ENCODE measurements around the gene PLK5.

PLK5 gene

DNA sequence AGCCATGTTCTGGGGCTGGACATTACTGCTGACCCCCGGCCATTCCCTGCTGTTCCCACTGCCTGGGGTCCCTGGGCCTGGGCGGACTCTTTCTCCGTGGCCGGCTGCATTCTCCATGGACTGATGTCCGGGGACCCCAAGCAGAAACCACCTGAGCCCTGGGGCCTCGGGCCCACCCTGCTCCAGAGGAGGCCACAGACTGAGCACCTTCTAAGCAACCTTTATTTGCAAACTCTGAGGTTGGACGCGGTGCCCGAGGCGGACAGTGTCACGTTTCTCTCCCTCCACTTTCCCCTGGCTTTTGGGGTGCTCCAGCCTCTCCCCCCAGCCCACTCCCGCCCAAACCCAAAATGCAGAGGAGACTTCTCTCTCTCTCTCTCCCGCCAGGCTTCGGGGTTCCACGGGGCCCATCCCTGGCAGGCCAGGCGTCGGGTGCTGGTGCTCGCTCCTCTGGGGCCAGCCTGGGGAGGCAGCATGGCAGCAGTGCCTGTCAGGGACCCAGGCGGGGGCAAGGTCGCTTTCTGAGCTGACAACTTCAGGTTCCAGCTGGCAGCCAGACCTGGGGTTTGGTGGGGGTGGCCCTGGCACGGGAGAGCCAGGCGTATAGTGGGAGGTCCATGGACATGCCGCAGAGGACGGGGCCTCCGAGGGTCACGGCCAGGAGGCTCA lies 42.5 kb upstream of the PLK5 start:
- TF ChIP-seq, protein P1, sequence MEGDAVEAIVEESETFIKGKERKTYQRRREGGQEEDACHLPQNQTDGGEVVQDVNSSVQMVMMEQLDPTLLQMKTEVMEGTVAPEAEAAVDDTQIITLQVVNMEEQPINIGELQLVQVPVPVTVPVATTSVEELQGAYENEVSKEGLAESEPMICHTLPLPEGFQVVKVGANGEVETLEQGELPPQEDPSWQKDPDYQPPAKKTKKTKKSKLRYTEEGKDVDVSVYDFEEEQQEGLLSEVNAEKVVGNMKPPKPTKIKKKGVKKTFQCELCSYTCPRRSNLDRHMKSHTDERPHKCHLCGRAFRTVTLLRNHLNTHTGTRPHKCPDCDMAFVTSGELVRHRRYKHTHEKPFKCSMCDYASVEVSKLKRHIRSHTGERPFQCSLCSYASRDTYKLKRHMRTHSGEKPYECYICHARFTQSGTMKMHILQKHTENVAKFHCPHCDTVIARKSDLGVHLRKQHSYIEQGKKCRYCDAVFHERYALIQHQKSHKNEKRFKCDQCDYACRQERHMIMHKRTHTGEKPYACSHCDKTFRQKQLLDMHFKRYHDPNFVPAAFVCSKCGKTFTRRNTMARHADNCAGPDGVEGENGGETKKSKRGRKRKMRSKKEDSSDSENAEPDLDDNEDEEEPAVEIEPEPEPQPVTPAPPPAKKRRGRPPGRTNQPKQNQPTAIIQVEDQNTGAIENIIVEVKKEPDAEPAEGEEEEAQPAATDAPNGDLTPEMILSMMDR (IDR thresholded peaks at IDR 0.05) = no peak

DNA sequence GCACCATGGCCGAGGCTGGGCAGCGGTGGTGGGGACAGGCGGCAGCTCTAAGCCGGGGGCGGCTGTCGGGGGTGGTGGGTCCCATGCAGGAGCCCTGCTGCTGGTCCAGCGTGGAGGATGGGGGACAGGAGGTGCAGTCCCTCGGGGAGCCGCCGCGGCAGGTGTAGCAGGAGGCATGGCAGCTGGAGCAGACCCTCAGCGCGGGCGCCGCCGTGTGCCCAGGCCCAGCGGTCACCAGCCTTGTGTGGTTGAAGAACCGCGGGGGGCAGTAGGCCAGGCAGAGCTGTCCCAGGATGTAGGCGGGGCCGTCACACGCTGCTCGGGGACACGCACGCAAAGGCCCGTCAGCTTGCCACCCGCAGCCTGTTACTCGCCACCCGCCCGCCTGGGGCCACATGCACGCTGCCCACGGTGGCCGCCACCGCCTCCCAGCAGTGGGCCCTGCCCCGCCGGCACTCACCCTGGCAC lies 42.0 kb upstream of the PLK5 start:
- TF ChIP-seq, protein P1 (IDR thresholded peaks at IDR 0.05) = no peak
- H3K4me1 ChIP-seq (ENCODE audit: control insufficient read depth in 1 of 2, insufficient read depth in 1 of 2, low read depth in 1 of 2, low read length in 1 of 2) = peaks cover 18 to 22% of the 10 kb centered on the region in 2 experiments
- no peaks in the 10 kb centered on the region for H3K9me3 ChIP-seq
- no peaks in the 10 kb centered on the region for H3K27me3 ChIP-seq
- no peak overlapping the region for H3K27ac ChIP-seq
- no peak overlapping the region for H3K4me3 ChIP-seq (ENCODE audit: low read depth in 1 of 2, low read length in 1 of 2)
- H3K36me3 ChIP-seq = peaks cover 6% of the 10 kb centered on the region

More for the DNA sequence above, 42.5 kb upstream of the PLK5 start:
- no peak overlapping the region for H3K27ac ChIP-seq
- H3K36me3 ChIP-seq = peaks cover 10% of the 10 kb centered on the region
- no peak overlapping the region for H3K4me3 ChIP-seq (ENCODE audit: low read depth in 1 of 2, low read length in 1 of 2)
- peaks cover 18 to 22% of the 10 kb centered on the region in 2 experiments for H3K4me1 ChIP-seq (ENCODE audit: control insufficient read depth in 1 of 2, insufficient read depth in 1 of 2, low read depth in 1 of 2, low read length in 1 of 2)
- no peaks in the 10 kb centered on the region for H3K27me3 ChIP-seq
- H3K9me3 ChIP-seq = no peaks in the 10 kb centered on the region

DNA sequence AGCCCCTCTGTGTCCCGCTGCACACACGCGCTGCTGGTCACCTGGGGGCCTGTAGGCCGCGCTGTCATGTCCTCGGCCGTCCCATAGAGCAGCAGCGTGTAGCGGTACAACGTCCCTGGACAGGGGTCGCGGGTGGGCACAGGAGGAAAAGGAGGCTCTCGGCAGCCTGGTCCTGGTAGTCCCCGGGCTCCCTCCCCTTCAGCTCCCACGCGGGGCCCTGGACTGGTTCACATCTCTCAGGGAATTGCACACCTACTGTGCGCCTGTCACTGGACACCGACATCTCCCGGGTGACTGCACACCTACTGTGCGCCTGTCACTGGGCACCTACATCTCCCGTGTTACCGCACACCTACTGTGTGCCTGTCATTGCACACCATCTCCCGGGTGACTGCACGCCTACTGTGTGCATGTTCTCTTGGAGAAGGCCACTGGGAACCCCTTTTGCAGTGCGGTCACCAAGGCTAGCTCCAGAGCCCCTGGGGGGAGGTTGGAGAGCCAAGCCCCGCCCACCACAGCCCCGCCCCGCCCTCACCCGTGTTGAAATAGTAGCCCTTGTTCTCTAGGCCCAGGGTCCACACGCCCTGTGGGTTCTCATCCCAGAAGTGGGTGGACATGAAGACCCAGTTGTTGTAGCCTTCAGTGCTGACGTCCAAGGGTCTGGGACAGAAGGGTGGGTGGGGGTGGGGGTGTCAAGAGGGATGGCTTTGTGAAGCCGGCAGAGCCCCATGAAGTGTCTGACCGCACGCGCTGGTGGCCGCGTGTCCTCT lies 41.3 kb upstream of the PLK5 start:
- Histone ChIP-seq H3K27me3 (no peaks in the 10 kb centered on the region), H3K9me3 (no peaks in the 10 kb centered on the region), H3K27ac (no peak overlapping the region), H3K4me3 (ENCODE audit: low read depth in 1 of 2, low read length in 1 of 2) (no peak overlapping the region), H3K36me3 (no peaks in the 10 kb centered on the region), H3K4me1 (ENCODE audit: control insufficient read depth in 1 of 2, insufficient read depth in 1 of 2, low read depth in 1 of 2, low read length in 1 of 2) (peaks cover 18 to 22% of the 10 kb centered on the region in 2 experiments)
- TF ChIP-seq, protein P1 (IDR thresholded peaks at IDR 0.05) = no peak

DNA sequence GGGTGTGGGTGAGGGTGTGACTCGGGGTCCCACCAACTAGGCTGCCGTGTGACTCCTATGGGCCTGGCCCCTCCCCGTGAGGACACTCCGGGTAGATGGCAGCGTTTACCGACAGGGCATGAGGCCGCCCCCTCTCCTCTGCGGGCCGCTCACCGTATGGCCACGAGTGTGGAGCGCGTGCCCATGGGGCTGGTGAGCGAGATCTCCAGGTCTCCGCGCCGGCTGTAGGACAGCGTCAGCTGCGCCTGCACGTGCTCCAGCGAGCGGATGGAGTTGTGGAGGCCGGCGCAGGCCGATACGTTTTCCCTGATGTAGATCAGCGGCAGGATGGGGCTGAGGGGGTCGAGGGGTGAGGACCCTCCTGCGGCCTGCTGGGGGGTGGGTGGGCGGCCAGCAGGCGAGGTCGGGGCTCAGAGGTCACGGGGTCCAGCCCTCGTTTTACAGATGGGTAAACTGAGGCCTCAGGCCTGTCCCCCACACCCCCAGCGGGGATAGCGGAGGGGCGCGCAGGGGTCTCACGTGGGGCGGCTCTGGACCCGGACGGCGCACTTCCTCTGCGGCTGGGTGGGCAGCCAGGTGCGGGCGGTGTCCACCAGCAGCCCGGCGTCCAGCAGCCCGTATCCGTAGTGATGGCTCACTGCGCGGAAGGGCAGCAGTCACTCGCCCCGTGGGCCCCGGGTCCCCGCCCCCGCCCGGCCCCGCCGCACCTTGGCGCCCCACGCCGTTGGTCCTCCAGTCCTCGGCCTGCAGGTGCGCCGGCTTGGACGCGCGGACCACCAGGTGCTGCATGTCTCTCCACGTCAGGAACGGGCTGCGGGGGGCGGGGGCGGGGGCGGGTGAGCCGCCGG lies 40.5 kb upstream of the PLK5 start:
- Histone ChIP-seq H3K36me3 (no peaks in the 10 kb centered on the region), H3K4me1 (ENCODE audit: control insufficient read depth in 1 of 2, insufficient read depth in 1 of 2, low read depth in 1 of 2, low read length in 1 of 2) (peaks cover 12 to 16% of the 10 kb centered on the region in 2 experiments), H3K27ac (no peak overlapping the region), H3K4me3 (ENCODE audit: low read depth in 1 of 2, low read length in 1 of 2) (no peak overlapping the region), H3K9me3 (no peaks in the 10 kb centered on the region), H3K27me3 (peaks cover 5% of the 10 kb centered on the region)
- TF ChIP-seq, protein P1 (IDR thresholded peaks at IDR 0.05) = no peak

DNA sequence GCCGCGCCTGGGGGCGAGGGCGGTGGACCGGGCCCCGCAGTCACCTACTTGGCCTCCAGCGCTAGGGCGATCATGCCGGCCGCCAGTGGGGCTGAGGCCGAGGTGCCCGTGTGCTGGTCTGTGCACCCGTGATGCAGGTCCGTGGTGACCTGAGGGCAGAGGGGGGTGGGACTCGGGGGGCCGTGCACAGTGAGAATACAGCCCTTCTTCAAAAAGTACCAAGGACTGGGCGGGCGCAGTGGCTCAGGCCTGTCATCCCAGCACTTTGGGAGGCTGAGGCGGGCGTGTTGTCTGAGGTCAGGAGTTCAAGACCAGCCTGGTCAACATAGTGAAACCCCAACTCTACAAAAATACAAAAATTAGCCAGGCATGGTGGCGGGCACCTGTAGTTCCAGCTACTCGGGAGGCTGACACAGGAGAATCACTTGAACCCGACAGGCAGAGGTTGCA lies 39.9 kb upstream of the PLK5 start:
- Histone ChIP-seq H3K4me1 (ENCODE audit: control insufficient read depth in 1 of 2, insufficient read depth in 1 of 2, low read depth in 1 of 2, low read length in 1 of 2) (peaks cover 8 to 12% of the 10 kb centered on the region in 2 experiments), H3K36me3 (no peaks in the 10 kb centered on the region), H3K4me3 (ENCODE audit: low read depth in 1 of 2, low read length in 1 of 2) (no peak overlapping the region), H3K27me3 (peaks cover 11% of the 10 kb centered on the region), H3K9me3 (no peaks in the 10 kb centered on the region), H3K27ac (no peak overlapping the region)
- TF ChIP-seq, protein P1 (IDR thresholded peaks at IDR 0.05) = no peak

All from neutrophil (primary cell).